ENCODE results near the gene ADD2.

ADD2 gene

DNA sequence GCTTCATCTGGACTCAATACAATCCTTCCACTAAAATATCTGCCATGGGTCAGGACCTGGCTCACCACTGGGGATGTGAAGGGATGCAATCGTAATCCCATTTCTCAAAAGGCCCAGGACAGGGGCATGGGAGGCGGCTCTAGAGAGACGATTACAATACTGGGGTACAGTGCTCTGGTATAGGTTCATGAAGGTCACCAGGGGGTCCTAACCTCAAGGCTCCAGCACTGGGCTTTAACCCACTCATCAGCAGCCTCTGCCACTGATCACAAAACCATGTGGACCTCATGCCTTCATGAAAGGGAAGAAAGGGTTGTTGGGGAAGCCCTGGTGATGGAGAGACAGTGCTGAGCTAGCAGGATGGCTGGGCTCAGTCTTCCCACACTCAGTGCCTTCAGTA lies 48.8 kb downstream of the ADD2 start:
- no peak for DNase-seq

GRCh38 chr2:70718736-70719135 lies 49.3 kb downstream of the ADD2 start:
- no peak for DNase-seq

GRCh38 chr2:70718241-70718640 lies 49.8 kb downstream of the ADD2 start:
- DNase-seq, result no peak

- no peak for DNase-seq
Observed at GRCh38 chr2:70717431-70718038, 50.5 kb downstream of the ADD2 start.

DNA sequence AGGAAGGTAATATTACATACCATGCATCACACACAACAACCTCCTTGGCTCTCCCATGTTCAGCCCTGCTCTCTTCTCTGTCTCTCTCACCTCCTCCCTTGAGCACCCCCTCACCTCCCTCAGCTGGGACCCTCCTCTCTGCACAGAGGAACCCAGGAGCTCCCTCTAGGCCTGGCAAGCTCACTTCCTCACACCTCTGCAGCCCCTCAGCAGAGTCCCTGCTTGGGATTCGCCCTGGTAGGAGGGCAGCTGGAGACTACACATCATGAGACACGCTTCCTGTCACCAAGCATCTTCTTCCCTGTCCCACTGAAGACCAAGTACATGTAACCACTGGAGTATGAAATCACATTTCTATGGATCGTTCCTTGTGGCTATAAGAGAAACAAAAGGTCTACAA lies 51.0 kb downstream of the ADD2 start:
- DNase-seq, result no peak

DNA sequence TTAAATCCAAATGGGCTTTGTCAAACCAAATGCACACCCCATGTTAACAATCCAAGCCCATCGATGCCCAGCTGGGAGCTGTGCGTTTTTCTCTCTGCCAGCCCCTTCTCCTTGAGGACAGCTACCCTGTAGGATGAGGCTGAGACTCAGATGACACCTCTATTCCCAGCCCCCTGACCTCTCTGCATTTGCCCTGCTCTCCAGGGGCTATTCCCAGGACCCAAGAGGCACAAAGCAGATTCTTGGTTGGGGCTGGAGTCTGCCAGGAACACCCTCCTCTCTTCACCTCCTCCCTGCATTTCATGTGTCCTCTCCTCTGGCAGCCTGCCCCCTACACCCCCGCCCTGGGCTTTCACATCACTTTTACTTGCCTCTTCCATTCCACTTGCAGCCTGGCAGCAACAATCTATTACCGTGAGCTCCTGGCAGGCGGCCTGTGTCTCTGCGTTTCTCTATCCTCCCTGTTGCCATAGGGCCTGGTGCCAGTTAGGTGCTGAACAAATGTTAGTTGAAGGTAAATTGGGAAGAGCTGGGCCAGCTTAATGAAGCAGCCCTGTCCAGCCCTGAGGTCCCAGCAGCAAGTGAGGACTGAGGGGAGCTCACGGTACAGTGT lies 51.8 kb downstream of the ADD2 start:
- DNase-seq, result no peak

- no peak for DNase-seq
Observed at GRCh38 chr2:70715071-70715985, 52.7 kb downstream of the ADD2 start.

DNA sequence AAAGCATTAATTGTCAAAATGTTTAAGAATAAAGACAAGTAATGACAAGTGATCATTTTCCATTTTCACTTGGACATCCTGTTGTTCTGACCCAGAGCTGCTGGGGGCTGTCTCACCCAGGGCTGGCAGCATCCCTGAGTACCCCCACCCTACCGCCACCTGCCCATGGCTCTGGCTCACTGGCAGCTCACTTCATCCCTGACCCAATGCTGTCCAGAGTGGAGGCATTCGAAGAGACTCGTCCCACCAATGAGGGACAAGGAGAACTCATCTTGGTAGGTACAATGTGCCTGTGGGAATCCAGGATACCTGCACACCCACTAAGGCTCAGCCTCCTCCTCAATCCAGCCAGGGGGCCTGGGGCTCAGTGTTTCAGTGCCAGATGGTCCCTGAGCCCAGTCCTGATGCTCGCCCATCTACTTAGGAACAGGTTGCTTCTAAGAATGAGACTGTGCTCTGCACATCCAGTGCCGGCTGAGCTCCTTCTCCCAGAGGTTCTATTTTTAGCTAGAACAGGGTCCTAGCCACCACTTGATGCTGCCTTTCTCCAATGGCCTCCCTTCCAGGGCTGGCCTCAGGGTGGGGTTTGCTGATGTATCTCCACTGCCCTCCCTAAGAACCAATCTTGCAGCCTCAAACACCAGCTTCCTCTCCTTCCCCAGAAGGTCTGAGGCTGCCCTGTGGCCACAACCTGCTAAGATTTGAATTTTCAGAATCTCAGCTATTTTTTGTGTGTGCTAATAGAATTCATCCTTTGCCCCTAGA lies 53.7 kb downstream of the ADD2 start:
- DNase-seq, result no peak

GRCh38 chr2:70712916-70713315 lies 55.1 kb downstream of the ADD2 start:
- DNase-seq, result no peak

DNA sequence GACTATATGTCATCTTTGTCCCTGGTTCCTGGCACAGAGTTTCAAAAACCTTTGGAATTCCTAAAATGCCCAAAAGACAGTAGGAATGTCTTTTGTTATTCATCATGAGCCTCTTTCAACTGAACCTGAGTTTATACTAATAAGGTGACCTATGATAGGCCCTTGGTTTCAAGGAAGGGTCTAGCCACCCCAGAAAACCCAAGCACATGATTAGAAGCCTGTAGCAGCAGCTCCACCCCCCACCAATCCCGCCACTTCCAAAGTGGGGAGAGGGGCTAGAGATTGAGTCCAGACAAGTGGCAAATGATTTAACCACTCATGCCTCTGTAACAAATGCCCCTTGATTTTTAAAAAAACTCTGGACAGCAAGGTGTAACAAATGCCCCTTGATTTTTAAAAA lies 56.8 kb downstream of the ADD2 start:
- DNase-seq, result no peak

- no peak for DNase-seq
Observed at GRCh38 chr2:70710038-70710690, 57.8 kb downstream of the ADD2 start.

DNA sequence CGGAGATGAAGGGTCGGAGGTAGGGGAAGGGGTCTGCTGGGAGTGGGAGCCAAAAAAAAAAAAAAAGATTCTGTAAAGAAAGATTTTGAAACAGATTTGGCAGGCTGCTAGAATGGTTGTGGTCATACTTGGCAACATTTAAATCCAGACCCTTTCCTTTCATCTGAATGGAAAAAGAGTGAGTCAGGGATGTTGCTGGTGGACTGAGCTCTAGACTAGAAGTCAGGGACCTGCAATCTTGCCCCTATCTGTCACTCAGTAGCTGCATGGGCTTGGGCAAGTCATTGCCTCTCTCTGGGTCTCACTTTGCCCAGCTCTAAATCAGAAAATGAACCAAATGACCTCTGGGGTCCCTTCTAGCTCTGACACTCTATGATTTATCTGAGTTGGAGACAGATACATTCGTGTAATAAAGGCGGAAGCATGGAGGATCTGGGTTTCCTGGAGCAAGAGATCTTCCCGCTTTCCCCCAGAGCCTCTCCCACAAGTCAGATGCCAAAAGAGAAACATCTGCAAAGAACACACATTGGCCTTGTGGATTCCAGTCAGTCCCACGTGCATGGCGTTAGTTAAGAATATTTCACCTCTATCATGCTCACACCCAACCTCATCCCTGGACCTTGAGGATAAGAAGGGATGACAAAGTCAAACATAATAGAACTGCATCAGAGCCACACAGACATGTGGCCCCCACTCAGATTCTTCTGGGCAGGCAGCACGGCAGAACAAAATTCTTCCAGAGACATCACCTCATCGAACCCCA lies 58.5 kb downstream of the ADD2 start:
- no peak for DNase-seq

GRCh38 chr2:70708376-70709199 lies 59.4 kb downstream of the ADD2 start:
- DNase-seq, result no peak

GRCh38 chr2:70707706-70708105 lies 60.3 kb downstream of the ADD2 start:
- no peak for DNase-seq

DNA sequence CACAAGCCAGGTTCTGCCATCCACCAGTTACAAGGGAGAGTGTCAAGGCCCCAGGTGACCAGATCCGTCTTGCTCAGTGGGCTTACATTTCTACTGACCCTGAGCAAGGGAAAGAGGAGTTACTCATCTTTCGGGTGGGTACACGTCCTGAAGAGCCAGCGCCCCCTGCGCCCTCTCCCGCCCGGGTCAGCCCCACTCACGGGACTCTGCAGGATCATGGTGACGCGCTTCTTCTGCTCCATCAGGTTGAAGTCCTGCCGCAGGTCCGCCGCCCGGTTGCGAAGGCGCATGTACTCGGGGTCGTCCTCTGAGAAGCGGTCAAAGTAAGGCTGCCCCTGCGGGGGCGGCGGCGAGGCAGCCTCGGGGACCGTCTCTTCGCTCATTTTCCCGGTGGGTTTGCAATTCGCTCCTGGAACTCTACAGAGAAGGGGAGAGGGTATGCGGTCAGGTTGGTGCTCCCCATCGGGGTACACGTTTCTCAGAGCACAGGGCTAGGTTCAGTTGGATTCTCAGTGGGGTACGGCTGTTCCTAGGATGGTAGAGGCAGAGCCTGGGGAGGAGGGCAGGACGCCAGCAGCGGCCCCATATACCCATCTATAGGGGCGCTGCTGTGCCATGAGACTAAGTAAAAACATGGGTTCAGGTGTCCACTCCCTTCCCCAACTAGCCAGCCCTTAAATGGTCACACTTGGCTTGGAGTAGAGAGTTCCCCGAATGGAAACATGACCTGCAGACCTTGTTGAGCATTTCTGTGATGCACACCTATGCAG lies 61.8 kb downstream of the ADD2 start:
- DNase-seq, result no peak

DNA sequence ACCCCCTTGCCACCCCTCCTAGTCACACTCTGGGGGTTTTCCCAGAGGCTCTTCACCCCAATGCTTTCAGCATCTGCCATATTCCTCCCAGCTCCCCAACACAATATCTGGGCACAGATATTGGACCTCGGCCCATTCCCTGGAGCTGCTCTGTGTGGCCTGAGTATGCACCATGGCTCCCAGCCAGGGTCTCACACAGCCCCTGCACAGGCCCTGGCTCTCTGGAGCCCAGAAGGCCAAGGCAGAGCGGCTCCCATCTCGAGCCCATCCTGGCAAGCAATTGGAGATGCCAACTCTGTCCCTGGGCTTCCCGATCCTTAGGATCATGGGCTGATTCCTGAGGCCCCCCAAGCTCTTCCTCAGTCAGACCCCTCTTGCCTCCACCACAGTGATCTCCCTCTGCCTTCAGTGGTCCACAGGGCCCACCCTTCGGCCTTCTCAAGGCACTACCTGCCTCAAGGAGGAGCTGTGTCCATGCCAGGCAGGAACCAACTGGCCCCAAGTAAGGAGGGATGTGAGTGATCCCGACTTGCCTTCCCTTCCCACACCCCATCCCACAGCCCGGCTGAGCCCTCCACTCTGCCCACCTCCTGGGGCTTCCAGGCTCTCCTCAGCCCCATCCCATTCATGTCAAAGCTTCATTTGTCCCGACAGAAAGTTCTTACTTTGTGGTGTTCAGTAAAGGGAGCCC lies 62.7 kb downstream of the ADD2 start:
- DNase-seq, result no peak

DNA sequence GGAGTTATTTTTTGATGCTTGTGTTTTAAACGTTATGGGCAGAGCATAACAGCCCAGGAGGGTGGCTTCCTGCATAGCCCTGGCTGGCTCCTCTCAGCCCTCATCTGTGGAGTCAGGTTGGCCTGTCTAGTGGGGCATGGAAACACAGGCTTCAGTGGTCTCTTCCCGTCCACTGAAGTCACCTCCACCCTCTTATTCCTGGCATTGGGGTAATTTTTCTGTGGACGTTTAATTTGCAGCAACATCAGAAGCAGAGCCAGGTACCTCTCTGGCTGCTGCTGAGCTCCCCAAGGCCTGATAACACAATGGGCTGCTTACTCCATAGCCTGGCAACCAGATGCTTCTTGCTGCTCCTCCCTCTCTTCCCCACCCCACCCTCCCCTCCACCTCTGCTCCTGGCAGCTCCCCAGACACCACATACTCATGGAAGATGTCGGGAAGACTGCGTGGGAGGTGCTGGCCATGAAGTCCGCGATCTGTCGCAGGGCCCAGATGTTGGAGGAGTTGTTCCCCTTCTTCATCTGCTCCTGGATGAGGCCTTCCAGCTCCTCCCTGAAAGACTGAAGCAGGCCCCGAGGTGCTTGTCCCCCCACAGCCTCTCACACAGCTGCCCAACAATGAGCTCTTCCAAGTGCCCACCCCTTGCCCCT lies 64.0 kb downstream of the ADD2 start:
- DNase-seq, result no peak

DNA sequence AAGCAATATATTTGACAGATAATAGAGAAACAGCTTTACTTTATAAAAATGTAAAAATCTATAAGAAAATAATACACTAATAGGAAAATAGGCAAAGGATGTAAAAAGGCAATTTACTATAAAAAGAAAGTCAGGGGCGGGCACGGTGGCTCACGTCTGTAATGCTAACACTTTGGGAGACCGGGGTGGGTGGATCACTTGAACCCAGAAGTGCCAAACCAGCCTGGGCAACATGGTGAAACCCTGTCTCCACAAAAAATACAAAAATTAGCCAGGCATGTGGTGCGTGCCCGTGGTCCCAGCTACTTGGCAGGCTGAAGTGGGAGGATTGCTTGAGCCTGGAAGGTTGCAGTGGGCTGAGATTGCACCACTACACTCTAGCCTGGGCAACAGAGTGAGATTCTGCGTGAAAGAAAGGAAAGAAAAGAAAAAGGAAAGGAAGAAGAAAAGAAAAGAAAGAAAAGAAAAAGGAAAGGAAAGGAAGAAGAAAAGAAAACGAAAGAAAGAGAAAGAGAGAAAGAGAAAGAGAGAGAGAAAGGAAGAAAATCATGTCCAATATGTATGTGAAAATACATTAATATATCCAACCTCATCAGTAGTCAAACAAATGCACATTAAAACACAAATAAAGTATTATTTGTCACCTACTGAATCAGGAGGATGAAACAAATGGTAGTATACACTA lies 65.1 kb downstream of the ADD2 start:
- no peak for DNase-seq
